ENCODE measurements around the gene FPR2.

GRCh38 chr19:51807111-51807701 is 46.2 kb downstream of the FPR2 start:
- TF ChIP-seq CTCF (IDR thresholded peaks at IDR 0.05; ENCODE audit: low read depth, low read length, missing input control) (no peak), MAX (IDR thresholded peaks at IDR 0.05) (no peak), YY1 (IDR thresholded peaks at IDR 0.05) (no peak), SP1 (IDR thresholded peaks at IDR 0.05) (no peak), ATF3 (IDR thresholded peaks at IDR 0.05) (no peak), JUND (IDR thresholded peaks at IDR 0.05) (no peak), REST (IDR thresholded peaks at IDR 0.05) (no peak), TAF1 (conservative IDR thresholded peaks at IDR 0.05) (no peak), RXRA (IDR thresholded peaks at IDR 0.05) (no peak), RAD21 (IDR thresholded peaks at IDR 0.05) (no peak), ZBTB33 (IDR thresholded peaks at IDR 0.05) (no peak)
